DND-41 (cell line): Measurements from ENCODE around the gene UGP2.

Experiments used
- CTCF ChIP-seq: IDR thresholded peaks from 2 replicates; pipeline ENCODE4 v1.5.1; 2012; ENCODE audit warnings: borderline replicate concordance, low read length, moderate library complexity, mild to moderate bottlenecking; ENCODE audit not compliant: poor library complexity, severe bottlenecking; ENCODE audit errors: extremely low read depth
- EZH2 ChIP-seq: IDR thresholded peaks from 3 replicates; pipeline ENCODE4 v1.6.1; 2012; ENCODE audit warnings: borderline replicate concordance, low read depth, mild to moderate bottlenecking, moderate library complexity, low read length, inconsistent platforms; ENCODE audit not compliant: severe bottlenecking

- TF ChIP-seq CTCF (no peak), EZH2 (no peak)
Measured at GRCh38 chr2:63818271-63818670, 23.4 kb upstream of the UGP2 start.
